Left renal cortex interstitium (tissue), 4 donors: Measurements from ENCODE around the gene C12orf75. TPM values are rescaled to one million over a fixed set of nuclear protein-coding genes. Genes with fewer than 3 reads are reported as not detected.
"Not testable (repeated sequence)": the region's sequence is repeated elsewhere in the genome, so short reads cannot be mapped to it uniquely, and the experiment has no call there.

Experiments
- DNase-seq, 4 donors: peaks; one replicate each; pipeline ENCODE4 v3.0.0-alpha.2; 2013; ENCODE audit warnings: low read depth in 4 of 4, low spot score in 2 of 4, missing footprints in 1 of 4
- polyA plus RNA-seq, 4 donors: library from polyadenylated mRNA; unstranded; fragments of 120-200 nt; gene quantifications; one replicate each; pipeline ENCODE4 v1.2.1, GENCODE V29; 2013; ENCODE audit not compliant: insufficient read length in 4 of 4

Gene C12orf75
- polyA plus RNA-seq: 10 to 100 TPM; 75.2 to 81.6 (median 76.9) TPM

DNA sequence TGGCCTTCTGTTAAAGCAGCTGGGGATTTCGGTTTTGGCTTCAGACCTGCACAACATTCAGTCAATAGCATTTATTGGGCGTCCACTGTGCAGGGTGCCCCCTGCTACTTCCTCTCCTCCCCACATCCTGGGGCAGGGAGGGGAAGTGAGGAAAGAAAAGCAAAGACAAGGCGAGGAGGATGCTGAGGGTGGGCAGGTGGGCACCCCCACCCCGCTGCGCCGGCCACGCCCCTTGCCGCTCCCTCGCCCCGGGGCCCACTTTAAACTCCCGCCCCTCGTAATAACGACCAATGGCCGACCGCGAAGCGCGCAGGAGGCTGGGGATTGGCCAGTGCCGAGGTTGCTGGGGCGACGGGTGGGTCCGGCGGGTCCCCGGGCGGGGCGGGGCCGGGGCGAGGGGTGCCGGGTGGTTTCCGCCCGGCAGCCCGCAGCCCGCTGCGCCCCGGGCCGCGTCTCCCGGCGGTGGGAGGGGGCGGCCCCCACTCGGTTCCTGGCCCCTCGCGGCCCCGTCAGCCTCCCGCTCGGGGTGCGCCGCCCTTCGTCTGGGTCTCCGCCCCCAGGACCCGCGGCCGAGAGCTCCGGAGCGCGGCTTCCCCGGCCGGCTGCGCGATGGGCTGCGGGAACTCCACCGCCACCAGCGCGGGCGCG, at the start of gene C12orf75:
C12orf75 (plus strand) TSS at position 409 of the 648 bp plus-strand sequence; CDS start at position 610, 201 bp downstream.
- peak in 3 of 4 donors; percentile 47 to 73 (median 61) for DNase-seq

DNA sequence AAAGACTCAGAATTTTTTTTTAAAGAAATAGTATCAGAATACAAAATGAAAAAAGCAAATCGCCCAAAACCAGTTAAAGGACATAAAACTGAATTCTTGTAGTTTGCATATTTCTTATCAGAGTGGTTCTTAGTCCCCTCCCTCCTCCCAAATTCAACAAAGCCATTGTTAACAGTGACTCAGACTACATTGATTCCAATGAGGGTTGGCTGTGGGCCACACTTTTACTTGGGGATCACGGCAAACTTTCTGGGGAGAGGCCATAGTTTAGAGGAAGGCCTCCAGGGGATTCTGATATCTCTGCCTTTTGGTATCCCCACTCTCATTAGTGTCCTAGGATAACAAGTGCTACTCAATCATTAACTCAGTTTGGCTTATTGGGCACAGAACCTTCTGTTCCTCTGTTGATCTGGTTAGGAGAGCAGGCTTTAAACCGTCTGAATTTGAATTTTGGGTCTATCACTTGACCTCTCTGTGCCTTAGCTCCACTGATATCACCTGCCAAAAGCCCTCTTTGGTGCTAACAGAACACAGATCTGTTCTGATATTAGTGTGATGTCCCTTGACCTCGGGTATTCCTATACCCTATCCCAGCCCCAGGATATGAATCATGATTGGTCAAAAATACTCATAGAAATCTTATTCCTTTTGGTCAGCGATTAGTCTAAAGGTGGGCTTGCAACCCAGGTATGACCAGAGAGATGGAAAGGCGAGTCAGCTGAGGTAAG, 49.4 kb upstream of the C12orf75 start:
- DNase-seq: no peak

DNA sequence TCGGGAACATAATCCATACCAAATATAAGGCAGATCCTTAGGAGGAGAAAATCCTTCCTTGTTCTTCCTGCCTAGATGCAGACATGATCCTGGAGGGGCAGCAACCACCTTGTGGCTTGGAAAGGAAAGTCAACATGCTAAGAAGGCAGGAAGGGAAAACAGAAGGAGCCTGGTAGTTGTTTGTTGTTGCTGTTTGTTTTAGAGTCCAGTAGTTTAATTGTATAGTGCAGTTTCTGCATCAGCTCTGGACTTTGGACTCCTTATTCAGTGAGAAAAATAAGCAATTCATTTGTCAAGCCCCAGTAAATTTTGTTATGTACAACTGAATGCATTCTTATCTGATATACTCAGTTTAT, 48.8 kb upstream of the C12orf75 start:
- no peak for DNase-seq

DNA sequence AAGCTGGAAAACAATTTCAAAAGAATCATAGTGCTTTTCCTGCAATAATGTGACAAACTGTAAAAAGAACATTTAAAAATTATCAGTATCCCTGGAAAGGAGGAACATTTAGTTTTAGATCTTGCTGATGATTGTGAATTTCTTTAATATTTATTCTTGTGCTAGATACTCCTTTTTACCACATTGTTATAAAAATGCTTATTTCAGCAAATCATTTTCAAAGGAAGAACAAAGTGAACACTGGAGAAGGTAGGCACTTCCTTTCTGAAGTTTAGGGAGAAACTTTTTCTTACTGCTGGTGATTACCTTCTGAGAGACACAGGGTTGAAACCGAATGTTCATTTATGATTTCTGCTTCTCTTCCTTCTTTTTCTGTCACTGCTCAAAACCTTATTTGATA, 45.1 kb upstream of the C12orf75 start:
- DNase-seq: no peak

DNA sequence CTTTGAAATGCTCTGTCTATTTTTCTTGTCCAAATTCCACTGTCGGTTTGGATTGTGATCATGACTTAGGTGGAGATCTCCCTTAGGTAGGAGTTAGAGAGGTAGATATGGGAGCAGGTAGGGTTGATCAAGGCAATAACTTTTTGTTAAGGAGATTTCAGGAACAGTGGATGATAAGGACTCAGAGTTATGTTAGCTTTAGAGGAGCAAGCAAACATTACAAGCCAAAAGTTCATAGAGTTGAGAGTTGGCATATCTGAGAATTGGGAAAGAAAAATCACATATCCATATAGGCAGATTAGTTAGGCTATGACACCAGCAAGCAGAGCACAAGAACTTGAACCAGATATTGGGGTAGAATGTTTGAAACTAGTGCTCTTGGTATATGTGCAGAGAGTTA, 43.1 kb upstream of the C12orf75 start:
- DNase-seq: no peak

DNA sequence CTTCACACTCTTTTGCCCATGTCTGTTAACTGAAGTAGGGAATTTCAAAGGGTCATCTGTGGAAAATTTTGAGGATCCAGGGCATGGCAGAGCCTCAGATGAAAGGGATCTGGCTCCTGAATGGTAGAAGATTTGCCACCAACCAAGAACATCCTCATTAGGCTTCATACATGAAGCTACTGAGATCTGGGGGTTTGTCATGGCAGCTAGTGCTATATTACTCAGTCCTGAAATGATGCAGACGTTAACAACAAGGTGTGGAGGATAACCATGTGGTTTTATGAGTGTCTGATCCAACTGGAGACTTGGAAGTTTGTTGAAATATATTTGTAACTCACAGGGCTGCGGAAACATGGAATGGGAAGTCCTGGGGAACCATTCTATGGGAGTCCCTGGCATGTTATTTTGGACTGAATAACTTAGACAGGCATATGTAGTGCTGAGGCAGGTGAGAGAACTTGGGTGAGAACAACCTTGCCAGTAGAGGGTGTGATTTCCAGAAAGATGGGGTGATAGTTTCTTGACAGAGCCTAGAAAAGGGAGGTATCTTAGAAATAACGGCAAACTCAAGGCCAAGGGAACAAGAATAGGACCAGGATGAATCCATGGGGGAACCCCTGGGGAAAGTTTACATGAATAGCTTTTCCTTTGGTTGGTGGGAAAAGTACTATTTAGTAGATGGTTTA, 42.0 kb upstream of the C12orf75 start:
- no peak for DNase-seq

DNA sequence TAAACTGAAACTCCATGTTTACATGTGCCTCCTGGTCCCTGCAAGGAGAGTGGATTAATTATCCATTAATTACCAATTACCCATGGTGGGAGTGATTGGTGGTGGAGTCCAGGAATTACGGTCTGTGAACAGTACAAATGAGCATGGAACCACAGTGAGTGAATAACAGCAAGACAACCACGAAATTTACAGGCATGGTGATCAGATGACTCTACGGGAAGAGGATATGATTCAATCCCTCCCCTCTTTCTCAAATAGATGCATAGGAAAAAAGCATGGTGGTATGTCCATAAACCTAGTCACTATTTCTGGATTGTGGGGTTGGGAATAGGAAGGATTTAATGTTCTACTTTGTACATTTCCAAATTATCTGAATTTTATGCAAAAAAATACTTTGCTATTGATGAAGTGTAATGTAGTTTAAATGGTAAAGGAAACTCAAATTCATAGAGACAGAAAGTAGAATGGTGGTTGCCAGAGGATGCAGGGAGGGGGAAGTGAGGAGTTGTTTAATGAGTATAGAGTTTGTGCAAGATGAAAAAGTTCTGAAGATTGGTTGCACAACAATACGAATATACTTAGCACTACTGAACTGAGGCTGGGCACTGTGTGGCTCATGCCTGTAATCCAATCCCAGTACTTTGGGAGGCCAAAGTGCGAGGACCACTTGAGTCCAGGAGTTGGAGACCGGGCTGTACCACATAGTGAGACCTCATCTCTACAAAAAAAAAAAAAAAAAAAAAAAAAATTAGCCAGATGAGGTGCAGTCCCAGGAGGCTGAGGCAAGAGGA, 41.2 kb upstream of the C12orf75 start:
- no peak for DNase-seq

DNA sequence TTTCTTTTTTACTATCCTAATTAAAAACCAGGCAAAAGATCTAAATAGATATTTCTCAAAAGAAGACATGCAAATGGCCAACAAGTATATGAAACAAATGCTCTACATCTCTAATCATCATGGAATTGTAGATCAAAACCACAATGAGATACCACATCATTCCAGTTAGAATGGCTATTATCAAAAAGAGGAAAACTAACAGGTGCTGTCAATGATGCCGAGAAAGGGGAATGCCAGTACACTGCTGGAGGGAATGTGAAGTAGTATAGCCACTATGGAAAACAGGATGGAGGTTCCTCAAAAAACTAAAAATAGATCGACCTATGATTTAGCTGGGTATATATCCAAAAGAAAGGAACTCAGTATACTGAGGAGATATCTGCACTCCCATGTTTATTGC, 39.0 kb upstream of the C12orf75 start:
- DNase-seq: no peak

DNA sequence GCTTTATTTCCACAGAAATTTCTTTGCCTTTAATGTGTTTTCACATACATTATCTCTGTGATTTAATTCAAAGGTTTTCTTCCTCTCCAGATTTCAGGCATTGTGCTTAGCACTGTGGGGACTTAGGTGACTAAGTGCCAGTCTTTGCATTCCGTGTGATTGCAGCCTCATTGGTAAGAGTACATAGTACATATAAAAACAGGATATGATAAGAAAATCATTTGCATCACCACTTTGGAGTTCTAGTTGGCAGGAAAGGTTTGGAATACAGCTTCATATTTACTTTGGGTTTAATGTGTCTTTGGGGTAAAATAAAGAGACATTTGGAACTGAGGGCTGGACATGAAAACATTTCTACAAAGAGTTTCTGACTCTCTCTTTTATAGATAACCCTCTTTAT, 37.8 kb upstream of the C12orf75 start:
- no peak for DNase-seq

DNA sequence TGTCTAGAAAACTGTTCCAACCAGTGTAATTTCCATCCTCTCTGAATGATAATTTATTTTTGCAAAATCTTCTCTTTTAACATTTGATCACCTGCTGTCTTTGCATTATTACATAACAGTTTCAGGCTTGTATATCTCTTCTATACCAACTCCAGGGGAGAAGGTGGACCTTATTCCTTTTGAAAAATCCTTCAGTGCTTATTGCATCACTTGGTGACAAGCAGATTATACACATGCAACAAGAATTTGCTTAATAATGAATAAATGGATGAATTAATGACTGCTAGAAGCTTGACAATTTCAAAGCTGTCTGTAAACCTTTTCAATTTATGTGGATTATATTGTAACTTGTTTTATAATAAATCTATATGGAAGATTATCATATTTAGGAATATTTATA, 37.3 kb upstream of the C12orf75 start:
- no peak for DNase-seq

DNA sequence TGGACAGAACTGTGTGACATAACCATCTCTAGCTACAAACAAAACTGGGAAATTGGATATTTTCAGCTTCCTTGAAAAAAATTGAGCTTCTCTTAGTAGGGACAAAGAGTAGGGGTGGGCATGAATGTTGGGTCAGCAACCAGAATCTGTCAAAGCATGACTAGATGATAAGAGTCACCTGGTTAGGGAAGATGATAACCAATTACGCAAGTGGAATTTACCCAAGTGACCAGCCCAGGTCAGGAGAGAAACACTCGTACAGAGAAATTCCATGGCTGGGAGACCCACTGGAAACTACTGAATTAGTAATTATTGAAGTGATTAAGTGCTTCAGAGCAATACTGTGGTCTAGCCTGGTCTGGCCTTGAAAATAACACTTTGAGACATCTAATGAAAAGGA, 36.3 kb upstream of the C12orf75 start:
- no peak for DNase-seq

DNA sequence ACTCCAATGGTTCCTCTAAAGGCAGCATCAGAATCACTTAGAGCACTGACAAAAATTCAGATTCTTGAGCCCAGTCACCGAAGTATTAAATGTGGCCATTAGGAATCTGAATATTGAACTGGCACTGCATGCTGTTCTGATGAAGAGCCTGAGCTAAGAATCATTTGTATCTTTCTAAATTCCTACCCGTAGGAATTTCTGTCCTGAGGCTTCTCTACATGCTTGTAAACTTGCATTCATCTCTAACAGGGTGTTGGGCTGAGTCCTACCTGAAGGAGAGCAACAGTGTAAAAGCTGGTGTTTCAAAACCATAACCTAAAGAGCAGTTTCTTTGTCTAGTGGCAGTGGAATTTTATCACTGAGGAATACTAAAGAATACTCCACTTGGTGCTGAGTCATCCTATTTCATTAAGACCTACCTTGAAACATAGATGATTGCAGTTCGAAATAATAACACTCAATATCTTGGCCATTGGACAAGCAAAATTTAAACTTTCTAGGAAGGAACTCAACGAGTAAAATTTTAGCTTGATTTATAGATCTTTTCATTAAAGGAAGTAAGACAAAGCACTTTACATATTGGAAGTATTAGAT, 35.5 kb upstream of the C12orf75 start:
- no peak for DNase-seq

DNA sequence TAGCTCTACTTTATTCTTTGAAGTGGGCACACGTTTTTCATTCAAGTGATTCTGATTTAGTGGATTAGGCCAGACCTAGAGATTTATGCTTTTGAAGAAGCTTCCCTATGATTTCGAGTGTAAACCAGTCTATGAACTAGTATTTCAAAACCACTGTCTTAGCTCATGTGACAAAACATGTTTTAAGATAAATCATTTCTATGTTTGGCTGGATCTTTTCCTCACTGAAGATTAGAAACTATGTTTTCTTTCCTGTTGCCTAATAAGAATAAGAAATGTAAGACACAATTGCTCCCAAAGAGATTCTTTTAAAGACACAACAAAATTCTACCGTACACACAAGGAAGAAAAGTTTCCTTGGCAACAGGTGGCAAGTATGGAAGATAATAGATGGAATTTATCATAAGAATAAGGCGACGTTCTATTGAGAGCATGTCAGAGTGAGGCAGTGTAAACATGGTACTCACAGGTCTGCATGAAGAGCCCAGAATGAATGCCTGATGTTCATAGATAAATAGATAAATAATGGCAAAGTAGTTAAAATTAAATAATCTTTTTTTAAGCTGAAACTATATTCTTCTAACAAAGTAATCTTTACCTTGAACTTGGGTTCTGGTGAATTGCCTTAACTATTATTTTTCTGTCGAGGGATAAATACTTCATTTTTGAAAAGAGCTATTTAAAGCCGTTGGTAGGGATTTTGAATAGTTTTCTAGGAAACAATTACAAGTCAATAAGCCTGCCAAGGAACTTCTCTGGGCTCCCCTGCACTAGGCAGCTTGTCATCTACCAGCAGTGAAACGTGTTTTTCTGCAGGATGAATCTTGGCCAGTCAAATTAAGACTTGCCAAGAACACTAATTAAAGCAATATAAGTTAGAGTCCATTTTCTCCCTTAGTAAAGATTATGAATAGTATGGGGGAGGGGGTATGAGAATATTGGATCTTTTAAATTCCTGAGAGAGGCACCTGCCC, 34.1 kb upstream of the C12orf75 start:
- DNase-seq: no peak

DNA sequence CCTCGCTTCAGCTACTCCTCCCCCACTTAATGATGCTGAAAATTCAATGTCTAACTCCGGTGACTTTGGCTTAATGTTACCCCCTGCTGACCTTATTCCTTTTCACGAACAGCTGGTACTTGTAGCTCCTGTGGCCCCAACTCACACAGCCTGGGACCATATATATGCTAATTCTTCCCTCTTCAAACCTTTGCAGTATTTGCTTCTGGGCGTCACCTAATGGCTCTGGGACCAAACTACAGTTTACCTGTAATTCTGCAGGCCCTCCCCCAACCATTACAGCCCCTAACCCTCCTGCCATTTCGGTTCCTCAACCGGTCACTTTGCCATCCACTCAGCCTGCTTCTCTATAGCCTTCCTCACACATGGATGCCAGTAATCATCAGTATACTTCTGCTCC, 29.6 kb upstream of the C12orf75 start:
- DNase-seq: no peak

DNA sequence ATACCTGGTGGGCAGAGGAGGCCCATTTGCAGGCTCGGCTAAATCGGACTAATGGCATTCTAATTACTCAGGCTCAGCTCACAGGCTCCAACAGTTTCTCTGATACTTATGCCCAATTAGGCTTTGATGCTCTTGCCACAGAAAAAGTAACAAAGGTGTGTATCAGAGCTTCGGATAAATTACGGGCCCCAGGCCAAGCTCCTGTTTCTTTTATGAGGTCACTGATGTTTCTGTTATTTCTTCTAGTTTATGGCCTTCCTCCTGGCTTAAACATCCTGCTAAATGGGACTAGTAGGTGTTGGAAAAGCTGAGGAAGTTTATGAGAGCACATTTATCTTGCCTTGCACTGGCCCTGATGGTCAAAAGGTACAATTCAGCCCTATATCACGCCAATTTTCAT, 28.8 kb upstream of the C12orf75 start:
- no peak for DNase-seq

DNA sequence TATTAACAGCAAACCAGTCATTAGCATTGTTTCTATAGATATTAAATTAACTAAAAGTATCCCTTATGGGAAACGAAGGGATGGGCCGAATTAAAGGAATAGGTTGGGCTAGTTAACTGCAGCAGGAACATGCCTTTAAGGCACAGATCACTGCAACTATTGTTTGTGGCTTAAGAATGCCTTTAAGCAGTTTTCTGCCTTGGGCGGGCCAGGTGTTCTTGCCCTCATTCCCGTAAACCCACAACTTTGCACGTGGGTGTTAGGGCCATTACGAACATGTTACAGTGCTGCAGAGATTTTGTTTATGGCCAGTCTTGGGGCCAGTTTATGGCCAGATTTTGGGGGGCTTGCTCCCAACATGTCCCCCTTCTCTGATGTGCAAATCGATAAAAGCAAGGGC, 27.5 kb upstream of the C12orf75 start:
- DNase-seq: not testable (repeated sequence)

DNA sequence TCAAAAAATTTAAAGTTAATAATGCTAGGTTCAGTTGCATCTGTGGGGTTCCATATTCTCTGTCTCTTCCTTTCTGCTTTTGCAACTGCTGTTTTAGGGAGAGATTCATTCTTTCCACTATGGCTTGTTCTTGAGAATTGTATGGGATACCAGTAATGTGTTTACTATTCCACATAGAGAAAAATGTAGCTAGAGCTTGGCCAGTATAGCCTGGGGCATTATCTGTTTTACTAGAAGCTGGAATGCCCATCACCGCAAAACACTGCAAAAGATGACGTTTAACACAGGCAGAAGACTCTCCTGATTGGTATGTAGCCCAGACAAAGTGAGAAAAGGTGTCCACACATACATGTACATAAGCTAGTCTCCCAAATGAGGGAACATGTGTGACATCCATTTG, 25.9 kb upstream of the C12orf75 start:
- not testable (repeated sequence) for DNase-seq

DNA sequence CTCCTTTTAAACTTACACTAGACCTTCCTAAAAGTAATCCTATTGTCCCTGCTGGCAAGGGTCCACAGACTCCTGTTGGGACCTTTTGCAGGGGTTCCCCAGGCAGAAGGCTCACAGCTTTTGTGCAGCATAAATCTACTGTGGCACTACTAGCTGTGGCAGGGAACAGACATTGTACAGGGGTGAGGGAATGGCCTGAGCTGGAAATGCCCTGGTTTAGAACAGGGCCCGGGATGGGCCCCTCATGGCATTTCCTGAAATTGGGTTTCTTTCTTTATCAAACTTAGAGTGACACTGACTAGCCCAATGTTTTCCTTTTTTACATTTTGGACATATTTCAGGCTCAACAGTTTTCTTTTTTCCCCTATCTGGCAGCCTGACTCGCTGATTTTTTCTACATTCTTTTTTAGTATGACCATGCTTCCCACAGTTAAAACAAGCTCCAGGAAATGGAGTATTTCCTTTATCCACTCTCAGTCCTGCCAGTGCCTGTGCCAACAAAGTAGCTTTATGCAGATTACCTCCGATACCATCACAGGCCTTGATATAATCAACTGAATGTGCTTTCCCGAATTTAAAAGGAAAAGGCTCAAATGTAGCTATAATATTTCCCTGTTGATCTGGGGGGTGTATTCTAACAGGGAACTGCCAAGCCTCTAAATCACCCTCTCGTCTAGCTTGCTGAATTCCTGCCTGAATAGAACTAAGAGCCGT, 22.7 kb upstream of the C12orf75 start:
- DNase-seq: not testable (repeated sequence)

DNA sequence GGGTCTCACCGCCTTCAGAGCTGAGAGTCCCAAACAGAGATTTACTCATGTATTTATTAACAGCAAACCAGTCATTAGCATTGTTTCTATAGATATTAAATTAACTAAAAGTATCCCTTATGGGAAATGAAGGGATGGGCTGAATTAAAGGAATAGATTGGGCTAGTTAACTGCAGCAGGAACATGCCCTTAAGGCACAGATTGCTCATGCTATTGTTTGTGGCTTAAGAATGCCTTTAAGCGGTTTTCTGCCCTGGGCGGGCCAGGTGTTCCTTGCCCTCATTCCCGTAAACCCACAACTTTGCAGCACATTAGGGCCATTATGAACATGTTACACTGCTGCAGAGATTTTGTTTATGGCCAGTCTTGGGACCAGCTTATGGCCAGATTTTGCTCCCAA, 21.7 kb upstream of the C12orf75 start:
- not testable (repeated sequence) for DNase-seq
